ENCODE measurements around the gene HSPB6.

GRCh38 chr19:35776102-35776788, 19.4 kb upstream of the HSPB6 start:
- TF ChIP-seq CTCF (IDR thresholded peaks at IDR 0.05; ENCODE audit: low read length) (no peak), EZH2 (IDR thresholded peaks at IDR 0.05; ENCODE audit: borderline replicate concordance, low read length) (no peak)

Data from OCI-LY1 (cell line).